HAP-1 (cell line): ENCODE data around the gene CPNE9.
"Not testable (repeated sequence)": the region's sequence is repeated elsewhere in the genome, so short reads cannot be mapped to it uniquely, and the experiment has no call there.

ENCODE experiments used
- DNase-seq, 2 experiments: peaks; one replicate each; pipeline ENCODE4 v3.0.0-alpha.2; 2016 to 2020; ENCODE audit warnings: low spot score in 2 of 2
- H3K27me3 ChIP-seq: fragments of 250-450 bp; sonication (Bioruptor Pico); 2 replicates; pipeline ENCODE4 v1.5.1; 2020; ENCODE audit warnings: low read depth, mild to moderate bottlenecking, moderate library complexity
- H3K36me3 ChIP-seq: fragments of 250-450 bp; sonication (Bioruptor Pico); replicated peaks from 2 replicates; pipeline ENCODE4 v1.5.1; 2020; ENCODE audit warnings: mild to moderate bottlenecking
- H3K4me1 ChIP-seq: fragments of 250-450 bp; sonication (Bioruptor Pico); 2 replicates; pipeline ENCODE4 v1.5.1; 2020; ENCODE audit warnings: mild to moderate bottlenecking
- H3K4me3 ChIP-seq: fragments of 250-450 bp; sonication (Bioruptor Pico); 2 replicates; pipeline ENCODE4 v1.5.1; 2020; ENCODE audit warnings: mild to moderate bottlenecking, moderate library complexity
- H3K9me3 ChIP-seq: fragments of 250-450 bp; sonication (Bioruptor Pico); 2 replicates; pipeline ENCODE4 v1.5.1; 2020; ENCODE audit warnings: mild to moderate bottlenecking, moderate library complexity
- in situ Hi-C: fragments of 300-500 bp; cut with MboI; formaldehyde crosslinking; loops from 3 replicates; pipeline ENCODE4 v1.14.3; 2020; ENCODE audit warnings: low sequenced_read_pairs, inconsistent platforms, mixed read lengths

CPNE9 gene

DNA sequence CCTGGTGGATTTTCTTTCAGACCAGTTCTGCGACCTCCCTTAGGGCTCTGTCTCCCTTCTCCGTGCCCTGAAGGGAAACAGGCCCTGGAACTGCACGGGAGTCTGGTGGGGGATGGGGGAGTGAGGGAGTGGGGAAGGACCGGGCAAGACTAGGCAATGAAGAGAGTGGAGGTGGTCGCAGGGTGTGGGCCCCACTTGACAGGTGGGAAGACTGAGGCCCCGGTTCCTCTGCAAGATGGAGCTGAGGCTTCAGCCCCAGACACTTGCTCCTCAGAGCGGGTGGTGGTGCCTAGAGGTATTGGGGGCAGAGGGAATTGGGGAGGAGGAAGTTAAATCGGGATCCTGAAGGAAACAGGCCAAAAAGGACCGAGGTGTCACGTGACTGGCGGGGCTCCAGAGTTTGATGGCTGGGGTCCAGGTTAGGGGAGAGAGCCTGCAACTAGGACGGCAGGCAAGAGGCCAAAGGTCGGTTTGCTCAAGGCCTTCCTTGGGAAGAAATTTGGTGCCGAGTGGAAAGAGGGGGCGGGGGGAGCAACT lies 66.7 kb downstream of the CPNE9 start:
- Histone ChIP-seq H3K36me3 (no peaks in the 10 kb centered on the region), H3K9me3 (no peaks in the 10 kb centered on the region), H3K4me1 (no peaks in the 10 kb centered on the region), H3K4me3 (no peak overlapping the region), H3K27me3 (no peaks in the 10 kb centered on the region)
- in situ Hi-C loops, result no loop called here
- no peak for DNase-seq

DNA sequence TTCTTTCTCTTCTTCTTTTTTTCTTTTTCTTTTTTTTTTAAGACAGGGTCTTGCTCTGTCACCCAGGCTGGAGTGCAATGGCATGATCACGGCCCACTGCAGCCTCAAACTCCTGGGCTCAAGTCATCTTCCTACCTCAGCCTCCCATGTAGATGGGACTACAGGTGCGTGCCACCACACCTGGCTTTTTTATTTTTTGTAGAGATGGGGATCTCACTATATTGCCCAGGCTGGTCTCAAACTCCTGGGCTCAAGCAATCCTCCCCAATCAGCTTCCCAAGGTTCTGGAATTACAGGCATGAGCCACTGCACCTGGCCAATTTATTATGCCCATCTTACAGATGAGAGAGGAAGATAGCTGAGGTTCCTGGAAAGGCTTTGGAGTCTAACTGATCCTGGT lies 67.4 kb downstream of the CPNE9 start:
- DNase-seq, H3K9me3 ChIP-seq, H3K27me3 ChIP-seq, H3K4me3 ChIP-seq, H3K36me3 ChIP-seq, in situ Hi-C loops, H3K4me1 ChIP-seq: not testable (repeated sequence)

DNA sequence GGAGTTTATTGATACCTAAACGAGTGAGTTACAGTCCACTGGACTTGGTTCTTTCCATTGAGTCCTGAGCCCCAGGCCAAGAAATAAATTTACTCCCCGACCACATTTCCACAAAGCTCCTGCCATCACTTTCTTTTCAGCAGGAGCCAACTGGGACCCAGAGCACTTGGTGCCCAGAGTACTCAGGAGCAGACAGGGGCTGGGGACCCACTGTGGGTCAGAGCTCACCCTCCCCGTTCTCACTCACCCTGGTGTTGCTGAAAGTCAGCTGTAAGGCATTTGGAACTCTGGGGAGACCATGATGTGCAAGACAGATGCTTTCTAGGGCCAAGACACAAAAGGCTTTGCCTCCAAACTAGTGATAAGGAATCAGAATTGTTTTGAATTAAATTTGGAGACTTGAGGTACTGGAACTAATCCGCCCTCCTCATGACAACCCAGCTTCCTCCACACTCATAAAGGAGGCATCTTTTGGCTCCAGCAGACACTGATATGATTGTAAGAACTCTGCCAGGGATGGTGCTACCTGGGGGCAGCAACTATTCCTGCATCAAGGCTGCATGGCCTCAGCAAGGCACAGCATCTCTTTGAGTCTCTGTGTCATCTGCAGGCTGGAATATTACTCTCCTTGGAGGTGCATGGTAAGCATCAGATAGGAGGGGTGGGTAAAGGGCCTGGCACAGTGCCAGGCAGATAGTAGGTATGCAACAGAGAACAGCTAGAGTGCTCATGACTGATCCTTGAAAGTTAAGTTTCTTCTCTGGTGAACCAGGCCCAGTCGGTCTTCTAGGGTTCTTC lies 73.5 kb downstream of the CPNE9 start:
- Histone ChIP-seq H3K36me3 (peaks cover 11% of the 10 kb centered on the region), H3K4me1 (no peaks in the 10 kb centered on the region), H3K4me3 (no peak overlapping the region), H3K27me3 (no peaks in the 10 kb centered on the region), H3K9me3 (no peaks in the 10 kb centered on the region)
- no peak for DNase-seq
- in situ Hi-C loops, result no loop called here

DNA sequence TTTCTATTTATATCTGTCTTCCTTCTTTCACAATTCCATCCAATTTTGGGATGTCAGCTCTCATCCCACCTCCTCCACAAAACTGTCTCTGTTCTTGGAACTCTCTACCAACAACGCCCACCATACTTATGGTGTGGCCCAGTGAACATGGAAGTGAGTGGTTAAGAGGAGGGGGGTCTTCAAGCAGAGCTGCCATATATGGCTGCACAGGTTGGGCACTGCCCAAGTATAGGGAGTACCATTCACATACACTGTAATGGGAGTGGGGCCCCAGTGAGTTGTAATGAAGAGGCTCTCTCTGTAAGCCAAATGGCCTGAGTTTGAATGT lies 74.0 kb downstream of the CPNE9 start:
- H3K9me3 ChIP-seq, result no peaks in the 10 kb centered on the region
- no peak for DNase-seq
- no peaks in the 10 kb centered on the region for H3K27me3 ChIP-seq
- H3K4me1 ChIP-seq, result no peaks in the 10 kb centered on the region
- in situ Hi-C loops, result no loop called here
- no peak overlapping the region for H3K4me3 ChIP-seq
- peaks cover 16% of the 10 kb centered on the region for H3K36me3 ChIP-seq

DNA sequence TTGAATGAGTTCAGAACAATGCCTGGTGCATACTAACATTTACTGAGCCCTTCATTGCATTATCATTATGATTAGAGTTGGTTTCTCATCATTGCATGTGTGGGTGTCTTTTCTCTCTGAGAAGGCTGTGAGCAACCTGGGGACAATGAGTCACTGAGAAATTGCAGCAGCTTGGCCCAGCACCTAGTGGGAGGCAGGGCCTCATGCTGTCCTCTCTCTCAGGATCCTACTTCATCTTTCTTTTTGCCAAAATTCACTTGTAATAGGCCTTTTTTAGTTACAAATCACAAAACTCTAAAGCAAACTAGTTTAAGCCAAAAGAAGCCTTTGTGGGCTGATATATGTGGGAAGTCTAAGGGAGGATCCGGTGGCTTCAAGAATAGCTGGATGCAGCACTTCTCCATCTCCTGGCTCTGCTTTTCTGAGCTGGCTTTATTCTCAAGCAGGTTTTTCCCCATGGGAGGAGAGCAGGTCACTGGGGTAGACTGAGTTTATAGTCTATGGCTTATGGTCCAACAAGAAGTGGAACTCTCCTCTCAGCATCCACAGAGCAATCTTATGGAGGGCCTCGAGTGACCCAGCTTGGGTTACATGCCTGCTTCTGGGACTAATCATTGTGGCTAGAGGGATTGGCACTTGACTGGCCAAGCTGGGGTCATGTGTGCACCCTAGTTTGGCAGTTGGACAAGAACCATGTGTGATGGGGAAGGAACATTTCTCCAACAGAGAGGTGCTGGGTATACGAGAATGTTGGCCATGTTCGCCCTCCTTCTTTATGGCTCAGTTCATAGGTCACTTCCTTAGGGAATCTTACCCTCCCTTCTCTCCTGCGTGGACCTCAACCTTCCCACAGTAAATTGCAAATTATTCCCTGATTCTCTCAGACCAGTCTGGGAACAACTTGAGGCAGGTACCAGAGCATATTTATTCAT lies 74.8 kb downstream of the CPNE9 start:
- H3K4me3 ChIP-seq, result no peak overlapping the region
- H3K9me3 ChIP-seq, result no peaks in the 10 kb centered on the region
- no peaks in the 10 kb centered on the region for H3K27me3 ChIP-seq
- in situ Hi-C loops, result no loop called here
- no peak for DNase-seq
- H3K36me3 ChIP-seq, result peaks cover 21% of the 10 kb centered on the region
- no peaks in the 10 kb centered on the region for H3K4me1 ChIP-seq

GRCh38 chr3:9779075-9779593 lies 75.5 kb downstream of the CPNE9 start:
- H3K4me1 ChIP-seq, result no peaks in the 10 kb centered on the region
- H3K27me3 ChIP-seq, result no peaks in the 10 kb centered on the region
- H3K4me3 ChIP-seq, result no peak overlapping the region
- DNase-seq, result no peak
- in situ Hi-C loops, result no loop called here
- H3K36me3 ChIP-seq, result peaks cover 23% of the 10 kb centered on the region
- H3K9me3 ChIP-seq, result no peaks in the 10 kb centered on the region
